Measurements from ENCODE around the gene TSHZ2. TPM values are rescaled to one million over a fixed set of nuclear protein-coding genes. Genes with fewer than 3 reads are reported as not detected.

Gene TSHZ2
- total and polyA plus RNA-seq, 2 donors (not counting 1 experiment from before 2014, with no cell fraction given): 1.00 to 5.7 TPM

DNA sequence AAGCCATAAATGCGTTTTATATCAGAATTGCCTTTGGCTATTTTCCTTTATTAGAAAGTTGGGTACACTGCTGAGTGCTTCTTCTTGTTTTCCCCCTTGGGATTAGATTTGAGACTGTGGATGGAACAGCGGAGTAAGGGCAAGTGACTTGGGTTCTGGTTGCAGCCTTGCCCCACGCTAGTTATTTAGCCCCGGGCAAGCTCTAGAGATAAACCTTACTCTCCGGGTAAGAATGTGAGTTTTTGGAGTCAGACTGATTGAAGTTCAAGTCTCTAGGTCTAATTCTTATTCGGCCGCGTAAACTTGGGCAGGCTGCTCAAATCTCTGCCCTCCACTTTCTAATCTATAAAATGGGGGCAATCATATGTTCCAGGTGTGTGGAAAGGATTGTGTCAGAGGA lies 8.9 kb downstream of the TSHZ2 start:
- Mint-ChIP-seq H3K27me3 (peaks cover 23% of the 10 kb centered on the region), H3K4me1 (peaks cover 6% of the 10 kb centered on the region), H3K4me3 (no peak overlapping the region), H3K27ac (no peak overlapping the region), H3K9me3 (ENCODE audit: insufficient read depth) (no peaks in the 10 kb centered on the region)
- ChIA-PET CTCF (no interaction called here), POLR2A (no interaction called here)
- no peaks in the 10 kb centered on the region for H3K79me2 ChIP-seq (ENCODE audit: control insufficient read depth, insufficient read depth, low read length)
- H3K4me2 ChIP-seq (replicated peaks; ENCODE audit: low read depth, low read length, poor library complexity, severe bottlenecking): no peak overlapping the region
- H3K27ac ChIP-seq (ENCODE audit: low read length in 2 of 2): no peak overlapping the region
- no peak overlapping the region for H3K9ac ChIP-seq (ENCODE audit: low read length)
- peaks cover 0 to 3% (median 0%) of the 10 kb centered on the region in 4 experiments for H3K27me3 ChIP-seq (replicated peaks in 1 of 4; ENCODE audit: control extremely low read depth in 1 of 4, control insufficient read depth in 3 of 4, insufficient read depth in 4 of 4, low read length in 3 of 4)
- DNase-seq: no peak
- H3K4me3 ChIP-seq (ENCODE audit: control extremely low read depth in 1 of 5, extremely low read depth in 1 of 5, insufficient read depth in 1 of 5, low read depth in 2 of 5, low read length in 4 of 5): no peak overlapping the region
- no peaks in the 10 kb centered on the region for H3K4me1 ChIP-seq (ENCODE audit: control insufficient read depth in 2 of 2, insufficient read depth in 2 of 2, low read length in 2 of 2)
- H2AFZ ChIP-seq (ENCODE audit: insufficient read depth, low read depth, low read length, poor library complexity, severe bottlenecking): no peak overlapping the region
- WGBS (ENCODE audit: insufficient coverage): 100% methylated on average over 5 of the region's 8 CpGs
- H3K36me3 ChIP-seq (replicated peaks in 1 of 2; ENCODE audit: control extremely low read depth in 1 of 2, control insufficient read depth in 1 of 2, extremely low read depth in 1 of 2, insufficient read depth in 2 of 2, low read length in 1 of 2): no peaks in the 10 kb centered on the region
- TF ChIP-seq EZH2 (IDR thresholded peaks at IDR 0.05; ENCODE audit: borderline replicate concordance, insufficient read depth, low read depth, low read length, poor library complexity, severe bottlenecking): no peak
- TF ChIP-seq, protein P1, sequence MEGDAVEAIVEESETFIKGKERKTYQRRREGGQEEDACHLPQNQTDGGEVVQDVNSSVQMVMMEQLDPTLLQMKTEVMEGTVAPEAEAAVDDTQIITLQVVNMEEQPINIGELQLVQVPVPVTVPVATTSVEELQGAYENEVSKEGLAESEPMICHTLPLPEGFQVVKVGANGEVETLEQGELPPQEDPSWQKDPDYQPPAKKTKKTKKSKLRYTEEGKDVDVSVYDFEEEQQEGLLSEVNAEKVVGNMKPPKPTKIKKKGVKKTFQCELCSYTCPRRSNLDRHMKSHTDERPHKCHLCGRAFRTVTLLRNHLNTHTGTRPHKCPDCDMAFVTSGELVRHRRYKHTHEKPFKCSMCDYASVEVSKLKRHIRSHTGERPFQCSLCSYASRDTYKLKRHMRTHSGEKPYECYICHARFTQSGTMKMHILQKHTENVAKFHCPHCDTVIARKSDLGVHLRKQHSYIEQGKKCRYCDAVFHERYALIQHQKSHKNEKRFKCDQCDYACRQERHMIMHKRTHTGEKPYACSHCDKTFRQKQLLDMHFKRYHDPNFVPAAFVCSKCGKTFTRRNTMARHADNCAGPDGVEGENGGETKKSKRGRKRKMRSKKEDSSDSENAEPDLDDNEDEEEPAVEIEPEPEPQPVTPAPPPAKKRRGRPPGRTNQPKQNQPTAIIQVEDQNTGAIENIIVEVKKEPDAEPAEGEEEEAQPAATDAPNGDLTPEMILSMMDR (IDR thresholded peaks at IDR 0.05): no peak
- no peak for ATAC-seq (ENCODE audit: low read depth)
- H4K20me1 ChIP-seq (ENCODE audit: control insufficient read depth, insufficient read depth, low read length, poor library complexity, severe bottlenecking): no peaks in the 10 kb centered on the region
- intact Hi-C loops (cut with micrococcal nuclease): no loop called here
- H3K9me3 ChIP-seq (ENCODE audit: control extremely low read depth in 1 of 3, control insufficient read depth in 2 of 3, insufficient read depth in 1 of 3, low read length in 2 of 3): peaks cover 0 to 2% (median 0%) of the 10 kb centered on the region in 3 donors

DNA sequence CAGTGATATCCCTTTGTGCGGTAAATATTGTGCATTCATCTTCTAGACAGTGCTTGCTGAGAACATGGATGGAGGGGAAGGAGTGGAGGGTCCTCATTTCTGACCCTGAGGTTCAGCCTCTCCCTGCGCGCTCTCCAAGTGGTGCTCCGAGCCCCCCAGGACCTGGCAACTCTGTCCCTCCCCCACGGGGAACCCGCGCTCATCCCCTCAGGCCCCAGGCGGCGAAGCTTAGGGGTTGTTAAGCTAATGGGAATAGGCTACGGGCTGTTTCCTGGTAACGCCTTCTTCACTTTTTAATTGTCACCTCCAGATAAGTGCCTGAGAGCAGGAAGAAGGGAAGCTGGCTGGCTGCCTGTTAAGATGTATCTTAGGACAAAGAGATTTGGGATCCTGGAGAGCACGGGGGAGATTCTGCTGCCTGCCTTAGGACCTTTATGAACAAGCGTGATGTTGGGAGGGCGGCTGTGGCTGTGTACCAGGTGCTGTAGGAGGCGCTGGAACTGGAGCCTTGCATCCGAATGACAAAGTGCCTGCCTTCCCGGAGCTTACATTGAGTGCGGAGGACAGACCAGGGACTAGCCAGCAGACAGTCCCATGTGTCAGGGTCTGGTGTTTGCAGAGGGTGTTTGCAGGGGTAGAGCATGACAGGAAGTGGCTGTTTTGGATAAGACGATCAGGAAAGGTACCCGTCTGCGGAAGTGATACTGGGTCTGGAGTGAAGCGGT lies 11.7 kb downstream of the TSHZ2 start:
- Mint-ChIP-seq H3K27ac (no peak overlapping the region), H3K9me3 (ENCODE audit: insufficient read depth) (no peaks in the 10 kb centered on the region), H3K4me3 (no peak overlapping the region), H3K27me3 (peaks cover 19% of the 10 kb centered on the region), H3K4me1 (peaks cover 6% of the 10 kb centered on the region)
- H2AFZ ChIP-seq (ENCODE audit: insufficient read depth, low read depth, low read length, poor library complexity, severe bottlenecking): no peak overlapping the region
- intact Hi-C loops (cut with micrococcal nuclease): no loop called here
- H3K27me3 ChIP-seq (replicated peaks in 1 of 4; ENCODE audit: control extremely low read depth in 1 of 4, control insufficient read depth in 3 of 4, insufficient read depth in 4 of 4, low read length in 3 of 4): no peaks in the 10 kb centered on the region
- peaks cover 0 to 2% (median 0%) of the 10 kb centered on the region in 3 donors for H3K9me3 ChIP-seq (ENCODE audit: control extremely low read depth in 1 of 3, control insufficient read depth in 2 of 3, insufficient read depth in 1 of 3, low read length in 2 of 3)
- no peaks in the 10 kb centered on the region for H3K4me1 ChIP-seq (ENCODE audit: control insufficient read depth in 2 of 2, insufficient read depth in 2 of 2, low read length in 2 of 2)
- DNase-seq: no peak
- no peaks in the 10 kb centered on the region for H4K20me1 ChIP-seq (ENCODE audit: control insufficient read depth, insufficient read depth, low read length, poor library complexity, severe bottlenecking)
- no peak overlapping the region for H3K27ac ChIP-seq (ENCODE audit: low read length in 2 of 2)
- H3K79me2 ChIP-seq (ENCODE audit: control insufficient read depth, insufficient read depth, low read length): no peaks in the 10 kb centered on the region
- ATAC-seq (ENCODE audit: low read depth): no peak
- H3K4me2 ChIP-seq (replicated peaks; ENCODE audit: low read depth, low read length, poor library complexity, severe bottlenecking): no peak overlapping the region
- no peak overlapping the region for H3K9ac ChIP-seq (ENCODE audit: low read length)
- ChIA-PET CTCF (no interaction called here), POLR2A (no interaction called here)
- TF ChIP-seq, protein P1 (IDR thresholded peaks at IDR 0.05): no peak
- TF ChIP-seq EZH2 (IDR thresholded peaks at IDR 0.05; ENCODE audit: borderline replicate concordance, insufficient read depth, low read depth, low read length, poor library complexity, severe bottlenecking): no peak
- H3K36me3 ChIP-seq (replicated peaks in 1 of 2; ENCODE audit: control extremely low read depth in 1 of 2, control insufficient read depth in 1 of 2, extremely low read depth in 1 of 2, insufficient read depth in 2 of 2, low read length in 1 of 2): no peaks in the 10 kb centered on the region
- no peak overlapping the region for H3K4me3 ChIP-seq (ENCODE audit: control extremely low read depth in 1 of 5, extremely low read depth in 1 of 5, insufficient read depth in 1 of 5, low read depth in 2 of 5, low read length in 4 of 5)
- 55% methylated on average over 12 of the region's 22 CpGs for WGBS (ENCODE audit: insufficient coverage)
